ENCODE data around the gene EMC8.
"Not testable (repeated sequence)": the region's sequence is repeated elsewhere in the genome, so short reads cannot be mapped to it uniquely, and the experiment has no call there.

EMC8 gene

DNA sequence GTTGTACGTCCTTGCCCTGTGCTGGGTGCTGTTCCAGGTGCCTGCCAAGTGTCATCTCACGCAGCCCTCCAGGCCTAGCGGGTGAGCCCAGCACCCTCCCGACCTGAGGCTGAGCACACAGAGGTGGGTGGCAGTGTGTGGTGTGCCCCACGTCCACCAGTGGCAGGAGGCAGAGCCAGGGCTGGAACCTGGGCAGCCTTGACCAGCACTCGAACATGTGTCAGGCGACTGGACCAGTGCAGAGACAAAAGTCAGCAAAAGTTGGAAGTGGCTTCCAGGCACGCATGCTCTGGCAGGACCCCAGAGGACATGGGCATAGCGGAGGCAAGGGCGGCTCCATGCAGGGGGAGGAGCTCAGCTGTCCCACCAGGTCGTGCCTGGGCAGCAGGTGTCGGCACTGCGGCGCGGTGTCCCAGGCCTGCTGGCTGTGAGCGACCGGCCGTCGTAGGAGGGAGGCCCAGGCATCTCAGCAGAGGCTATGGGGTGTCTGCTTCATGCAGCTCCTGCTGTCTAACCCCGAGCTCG, 35.9 kb upstream of the EMC8 start:
- DNase-seq (ENCODE audit: low read depth in 2 of 2) = no peak

DNA sequence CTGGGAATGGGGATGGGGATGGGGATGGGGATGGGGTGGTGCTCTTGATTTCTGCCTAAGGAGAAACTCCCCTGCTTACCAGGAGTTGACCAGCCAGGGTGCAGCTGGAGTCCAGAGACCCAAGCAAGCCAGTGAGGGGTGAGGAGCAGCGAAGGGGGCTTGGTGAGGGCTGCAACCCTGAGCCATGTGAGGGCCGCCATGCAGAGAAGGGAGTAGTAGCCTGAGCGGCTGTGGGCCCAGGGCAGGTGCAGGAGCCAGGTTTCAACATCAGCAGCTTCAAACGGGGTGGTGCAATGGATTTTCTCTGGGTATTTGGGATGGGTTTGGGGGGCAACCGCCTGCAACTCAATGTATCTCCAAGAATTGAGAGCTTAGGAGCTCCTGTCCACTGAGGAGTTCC, 35.4 kb upstream of the EMC8 start:
- DNase-seq (ENCODE audit: low read depth in 2 of 2) = no peak

DNA sequence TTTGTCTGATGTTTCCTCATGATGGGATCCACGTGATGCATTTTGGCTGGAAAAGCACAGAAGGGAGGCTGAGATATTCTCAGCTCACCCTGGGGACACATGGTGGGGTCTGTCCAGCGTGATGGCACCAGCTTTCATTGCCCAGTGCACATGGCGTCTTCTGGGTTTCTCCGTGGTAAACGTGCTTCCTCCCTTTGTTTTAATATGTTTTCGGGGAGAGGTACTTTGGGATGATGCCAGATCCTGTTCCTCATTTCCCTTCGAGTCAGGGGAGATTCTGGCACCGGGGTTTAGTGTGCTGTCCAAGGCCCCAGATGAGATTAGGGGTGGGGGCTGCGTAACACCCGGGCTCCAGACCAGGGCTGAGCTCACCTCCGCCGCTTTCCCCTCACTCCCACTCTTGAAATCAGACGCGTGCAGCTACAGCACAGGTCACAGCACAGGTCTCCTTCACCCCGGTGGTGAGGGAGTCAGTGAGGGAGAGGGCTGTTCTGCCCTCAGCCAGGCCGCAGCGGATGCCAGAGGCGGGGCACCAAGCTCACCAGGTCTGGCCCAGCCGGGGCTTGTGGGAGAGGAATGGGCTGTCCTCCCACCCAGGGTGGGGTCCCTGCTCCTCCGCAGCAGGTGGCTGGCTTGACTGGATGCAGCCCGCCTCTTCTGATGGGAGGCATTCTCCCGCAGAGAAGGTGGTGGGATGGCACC, 34.0 kb upstream of the EMC8 start:
- DNase-seq (ENCODE audit: low read depth in 2 of 2) = no peak

DNA sequence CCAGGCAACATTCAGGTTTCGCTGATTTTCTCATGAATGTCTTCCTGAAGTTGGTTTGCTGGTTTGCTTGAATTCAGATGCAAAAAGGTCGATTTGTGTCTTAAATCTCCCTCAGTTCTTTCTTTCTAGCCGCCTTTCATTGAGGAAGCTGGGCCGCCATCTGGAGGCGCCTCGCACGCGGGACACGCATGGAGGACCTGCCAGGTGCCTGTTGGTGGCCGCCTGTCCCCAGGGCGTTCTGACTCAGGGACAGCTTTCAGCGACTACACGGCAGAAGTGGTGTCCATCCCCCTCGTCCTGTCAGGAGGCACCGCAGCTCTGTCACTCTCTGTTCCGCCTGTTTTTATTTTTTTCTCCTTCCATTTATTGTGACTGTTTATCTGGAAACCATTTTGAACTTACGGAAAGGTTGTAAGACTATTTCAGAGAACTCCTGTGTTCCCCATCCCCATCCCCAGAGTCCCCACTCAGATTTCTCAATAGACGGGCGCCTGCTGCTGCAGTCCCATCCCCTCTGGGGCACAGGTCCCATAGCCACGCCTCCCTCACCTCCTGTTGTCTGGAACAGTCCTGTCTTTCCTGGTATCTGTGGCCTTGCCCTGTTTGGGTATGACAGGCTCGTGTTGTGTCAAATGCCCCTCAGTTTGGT, 33.4 kb upstream of the EMC8 start:
- no peak for DNase-seq (ENCODE audit: low read depth in 2 of 2)

DNA sequence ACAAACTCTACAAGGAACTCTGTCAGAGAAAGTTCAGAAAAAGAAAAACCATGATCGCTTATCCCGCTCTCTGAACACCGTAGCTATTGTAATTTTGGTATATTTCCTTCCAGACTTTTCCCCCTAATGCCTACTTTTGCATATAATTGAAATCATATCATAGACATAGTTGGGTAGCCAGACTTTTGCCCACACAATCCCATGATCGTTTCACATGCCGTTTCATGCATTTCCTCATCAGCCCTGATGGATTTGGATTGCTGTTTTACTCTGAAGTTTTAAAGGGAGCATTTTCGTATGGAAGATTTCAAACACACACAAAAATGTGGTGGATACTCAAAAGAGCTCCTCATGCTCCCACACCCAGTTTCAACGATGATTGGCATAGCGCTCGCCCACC, 31.5 kb upstream of the EMC8 start:
- DNase-seq (ENCODE audit: low read depth in 2 of 2) = no peak

DNA sequence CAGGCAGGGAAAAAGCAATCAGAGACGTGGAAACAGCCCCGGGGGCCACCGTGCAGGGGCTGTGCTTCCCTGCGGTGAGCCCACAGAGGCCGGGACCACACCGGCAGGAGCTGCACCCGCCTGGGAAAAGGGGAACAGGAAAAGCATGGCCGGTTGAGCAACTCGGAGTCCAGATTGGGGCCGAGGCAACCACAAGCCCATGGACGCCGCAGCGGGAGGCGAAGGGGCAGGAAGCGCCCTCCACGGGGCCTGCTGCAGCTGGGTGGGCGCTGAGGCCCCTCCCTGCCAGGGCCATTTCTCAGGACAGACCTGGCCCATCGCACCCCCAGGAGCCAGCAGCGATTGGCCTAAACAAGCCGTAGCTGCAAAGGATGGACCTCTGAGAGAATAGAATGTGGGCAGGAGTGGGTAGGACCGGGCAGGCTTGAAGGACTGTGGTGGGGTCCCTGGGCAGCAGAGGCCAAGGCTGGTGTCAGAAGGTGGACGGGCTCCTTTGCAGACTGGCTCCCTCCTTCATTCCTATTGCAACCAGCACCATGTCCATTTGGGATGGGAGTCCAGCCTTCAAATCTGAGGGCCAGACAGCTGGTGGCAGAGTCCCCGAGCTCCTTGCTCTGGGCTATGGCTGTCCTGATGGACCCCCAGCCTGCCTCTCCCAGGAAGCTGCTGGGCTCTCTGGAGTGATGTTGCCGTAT, 30.6 kb upstream of the EMC8 start:
- DNase-seq (ENCODE audit: low read depth in 2 of 2) = no peak

DNA sequence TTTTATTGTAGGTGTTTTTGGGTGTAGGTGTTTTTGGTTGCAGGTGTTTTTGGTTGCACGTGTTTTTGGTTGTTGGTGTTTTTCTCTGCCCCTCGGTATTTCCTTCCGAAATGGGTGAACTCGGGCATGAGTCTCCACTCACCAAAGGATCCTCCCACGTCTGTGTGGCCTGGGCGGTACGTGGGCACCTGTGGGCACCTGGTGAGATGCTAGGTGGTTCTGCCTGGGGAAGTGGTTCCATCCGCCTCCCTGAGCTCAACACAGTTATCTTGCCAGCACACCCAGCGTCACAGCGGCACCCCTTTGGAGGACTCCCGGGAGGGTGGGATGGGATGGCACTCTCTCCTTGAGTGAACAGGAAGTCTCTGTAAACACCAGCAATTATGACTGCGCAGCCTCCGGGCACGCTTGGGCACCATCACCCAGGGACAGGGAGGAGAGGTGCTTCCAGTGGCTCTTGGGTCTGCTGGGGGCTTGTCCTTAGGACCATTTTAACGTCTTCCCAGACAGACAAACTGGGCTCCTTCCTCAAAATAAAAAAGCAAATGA, 29.9 kb upstream of the EMC8 start:
- no peak for DNase-seq (ENCODE audit: low read depth in 2 of 2)

DNA sequence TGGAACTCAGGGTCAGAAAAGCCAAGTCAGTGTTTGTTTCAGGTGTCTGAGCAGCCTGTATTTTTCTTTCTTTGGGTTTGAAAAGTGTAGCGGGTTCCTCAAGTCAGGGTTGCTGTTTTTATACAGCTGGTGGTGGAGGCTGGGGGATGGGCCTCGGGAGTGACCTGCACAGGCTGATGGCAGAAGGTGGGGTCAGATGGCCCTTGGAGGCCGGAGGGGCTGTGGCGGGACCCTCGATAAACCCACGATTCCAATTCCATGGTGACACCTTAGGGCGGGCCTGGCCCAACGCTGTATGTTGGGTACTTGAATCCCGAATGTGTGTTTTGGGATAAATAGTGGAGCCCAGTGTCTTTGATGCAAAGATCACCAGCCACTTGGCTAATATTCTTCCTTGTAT, 28.8 kb upstream of the EMC8 start:
- no peak for DNase-seq (ENCODE audit: low read depth in 2 of 2)

DNA sequence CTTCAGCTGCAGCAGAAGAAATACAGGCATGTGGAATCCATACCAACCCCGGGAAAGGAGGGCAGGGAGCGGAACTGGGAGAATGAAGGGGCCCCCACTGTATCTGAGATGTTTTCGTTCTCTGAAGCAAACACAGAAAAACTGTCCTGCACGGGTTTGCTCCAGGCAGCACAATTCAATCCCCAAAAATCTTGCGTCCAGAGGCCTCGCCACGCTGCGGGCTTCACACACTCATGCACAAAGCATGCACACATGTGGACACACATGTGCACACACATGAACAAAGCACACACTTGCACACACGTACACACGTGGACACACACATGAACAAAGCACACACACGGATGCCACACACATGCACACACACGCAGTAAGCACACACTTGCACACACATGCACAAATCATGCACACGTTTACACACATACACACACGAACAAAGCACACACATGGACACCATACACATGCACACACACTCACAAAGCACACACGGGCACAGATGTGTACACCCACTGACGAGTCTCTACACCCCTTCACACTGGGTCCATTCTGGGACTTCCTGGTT, 27.4 kb upstream of the EMC8 start:
- DNase-seq (ENCODE audit: low read depth in 2 of 2) = no peak

DNA sequence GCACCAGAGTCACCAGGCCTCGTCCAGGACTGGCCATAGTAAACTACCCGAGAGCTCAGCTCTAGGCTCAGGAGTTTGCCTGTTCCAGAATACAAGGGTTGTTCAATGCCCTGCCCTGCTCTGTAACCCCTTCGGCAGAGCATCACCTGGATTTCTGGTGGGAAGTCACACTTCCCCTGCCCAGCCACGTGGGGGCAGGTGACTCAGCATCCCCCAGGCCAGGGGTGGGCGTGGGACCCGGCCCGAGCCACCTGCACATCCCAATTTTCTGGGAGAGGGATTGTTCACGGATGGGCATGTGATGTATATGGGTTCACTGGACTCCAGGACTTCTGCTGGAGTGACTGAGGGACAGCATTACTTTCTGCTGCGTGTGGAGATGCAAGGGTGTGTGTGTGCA, 26.0 kb upstream of the EMC8 start:
- no peak for DNase-seq (ENCODE audit: low read depth in 2 of 2)

DNA sequence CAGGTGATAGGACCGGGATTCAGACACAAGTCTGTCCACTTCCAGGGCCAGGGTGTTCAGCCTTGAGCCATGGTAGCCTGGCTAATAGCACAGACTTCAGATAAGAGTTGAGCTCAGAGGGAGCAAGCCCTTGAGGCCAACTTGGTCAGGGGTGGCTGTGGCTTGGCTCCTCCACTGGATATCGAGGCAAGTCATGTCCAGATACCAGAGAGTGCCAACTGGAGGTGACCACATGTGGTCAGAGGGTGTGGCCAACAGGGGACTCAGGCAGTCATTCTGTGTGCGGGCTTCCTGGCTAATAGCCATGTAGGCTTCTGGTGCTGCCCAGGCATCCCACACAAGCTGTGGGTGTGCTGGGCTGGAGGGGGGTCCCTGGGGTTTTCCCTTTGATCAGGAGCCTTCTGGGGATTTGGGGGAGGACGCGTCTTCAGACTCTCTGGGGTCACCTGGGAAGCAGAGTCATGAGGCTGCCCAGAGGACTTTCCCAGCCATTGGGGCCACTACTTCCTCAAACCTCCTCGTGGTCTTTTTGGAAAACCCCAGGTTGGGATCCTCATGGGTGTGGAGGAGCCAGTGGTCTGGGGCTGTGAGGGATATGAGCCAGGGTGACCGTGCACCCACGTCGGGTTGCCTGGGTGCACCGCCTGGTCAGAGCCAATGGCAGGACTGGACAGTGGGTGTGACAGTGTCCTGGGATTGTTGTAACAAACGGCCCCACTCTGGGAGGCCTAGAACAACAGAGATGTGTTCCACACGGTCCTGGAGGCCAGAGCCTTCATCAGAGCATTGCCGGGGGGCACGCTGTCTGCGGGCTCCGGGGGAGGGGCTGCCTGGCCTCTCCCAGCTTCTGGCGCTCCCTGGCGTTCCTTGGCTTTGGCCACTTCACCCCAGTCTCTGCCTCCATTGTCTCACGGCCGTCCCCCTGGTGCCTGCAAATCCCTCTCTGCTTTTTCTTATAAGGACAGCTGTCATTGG, 25.1 kb upstream of the EMC8 start:
- no peak for DNase-seq (ENCODE audit: low read depth in 2 of 2)

DNA sequence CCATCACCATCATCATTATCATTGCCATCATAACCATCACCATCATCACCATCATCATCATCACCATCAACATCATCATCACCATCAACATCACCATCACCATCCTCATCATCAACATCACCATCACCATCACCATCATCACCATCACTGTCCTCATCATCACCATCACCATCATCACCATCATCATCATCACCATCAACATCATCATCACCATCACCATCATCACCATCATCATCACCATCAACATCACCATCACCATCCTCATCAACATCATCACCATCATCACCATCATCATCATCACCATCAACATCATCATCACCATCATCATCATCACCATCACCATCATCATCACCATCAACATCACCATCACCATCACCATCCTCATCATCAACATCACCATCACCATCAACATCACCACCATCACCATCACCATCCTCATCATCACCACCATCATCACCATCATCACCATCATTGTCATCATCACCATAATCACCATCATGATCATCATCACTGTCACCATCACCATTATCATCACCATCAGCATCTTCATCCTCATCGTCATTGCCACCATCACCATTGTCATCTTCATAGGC, 24.1 kb upstream of the EMC8 start:
- DNase-seq (ENCODE audit: low read depth in 2 of 2) = no peak

DNA sequence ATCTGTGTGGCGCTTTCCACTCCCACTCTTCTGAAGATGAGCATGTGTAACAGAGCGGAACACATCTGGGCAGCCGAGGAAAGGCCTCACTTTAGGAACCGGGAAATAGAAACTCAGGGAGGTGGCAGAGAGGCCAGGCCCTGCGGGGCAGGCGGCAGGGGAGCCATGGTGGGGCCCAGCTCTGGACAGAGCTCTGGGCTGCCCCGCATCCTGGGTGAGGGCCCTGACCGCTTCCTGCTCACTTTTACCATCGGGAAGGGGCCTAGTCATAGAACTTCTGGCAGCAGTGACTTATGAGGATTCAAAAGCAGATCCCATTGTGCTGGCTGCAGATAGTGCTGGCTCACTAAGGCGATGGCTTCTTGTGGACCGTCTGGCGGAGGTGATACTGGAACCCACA, 22.8 kb upstream of the EMC8 start:
- no peak for DNase-seq (ENCODE audit: low read depth in 2 of 2)

DNA sequence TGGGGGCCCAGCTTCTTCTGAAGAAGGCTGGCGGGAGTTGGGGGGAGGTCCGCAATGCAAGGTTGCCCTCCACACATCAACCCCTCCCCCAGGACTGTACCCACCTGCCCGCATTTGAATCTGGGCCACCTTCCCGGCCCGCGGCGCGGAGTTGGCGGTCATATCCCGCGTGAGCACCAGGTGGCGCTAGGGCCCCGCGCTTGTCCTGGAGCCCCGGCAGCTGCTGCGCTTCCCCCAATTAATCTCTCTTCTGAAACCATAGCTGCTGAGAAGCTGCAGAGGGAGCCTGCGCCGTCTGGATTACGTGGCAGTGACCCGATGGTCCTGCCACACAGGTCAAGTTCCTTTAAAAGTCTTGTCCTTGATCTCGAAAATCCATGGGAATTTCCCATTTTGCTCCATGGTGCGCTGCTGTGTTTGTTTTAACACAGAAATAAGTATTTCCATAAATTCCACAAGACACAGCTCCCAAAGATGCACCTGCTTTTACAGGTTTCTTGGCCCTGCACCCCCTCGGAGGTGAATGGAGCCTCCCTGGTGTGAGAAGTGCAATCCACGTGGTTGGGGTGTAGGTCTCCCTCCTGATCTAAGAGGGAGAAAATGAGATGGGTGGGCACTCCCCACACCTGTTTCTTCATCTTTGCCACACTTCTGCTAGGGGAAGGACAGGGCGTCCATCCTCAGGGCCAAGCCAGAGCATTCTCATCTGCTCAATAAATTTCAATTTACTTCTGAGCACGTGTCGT, 22.2 kb upstream of the EMC8 start:
- peak; percentile 65 to 73 for DNase-seq (ENCODE audit: low read depth in 2 of 2)

DNA sequence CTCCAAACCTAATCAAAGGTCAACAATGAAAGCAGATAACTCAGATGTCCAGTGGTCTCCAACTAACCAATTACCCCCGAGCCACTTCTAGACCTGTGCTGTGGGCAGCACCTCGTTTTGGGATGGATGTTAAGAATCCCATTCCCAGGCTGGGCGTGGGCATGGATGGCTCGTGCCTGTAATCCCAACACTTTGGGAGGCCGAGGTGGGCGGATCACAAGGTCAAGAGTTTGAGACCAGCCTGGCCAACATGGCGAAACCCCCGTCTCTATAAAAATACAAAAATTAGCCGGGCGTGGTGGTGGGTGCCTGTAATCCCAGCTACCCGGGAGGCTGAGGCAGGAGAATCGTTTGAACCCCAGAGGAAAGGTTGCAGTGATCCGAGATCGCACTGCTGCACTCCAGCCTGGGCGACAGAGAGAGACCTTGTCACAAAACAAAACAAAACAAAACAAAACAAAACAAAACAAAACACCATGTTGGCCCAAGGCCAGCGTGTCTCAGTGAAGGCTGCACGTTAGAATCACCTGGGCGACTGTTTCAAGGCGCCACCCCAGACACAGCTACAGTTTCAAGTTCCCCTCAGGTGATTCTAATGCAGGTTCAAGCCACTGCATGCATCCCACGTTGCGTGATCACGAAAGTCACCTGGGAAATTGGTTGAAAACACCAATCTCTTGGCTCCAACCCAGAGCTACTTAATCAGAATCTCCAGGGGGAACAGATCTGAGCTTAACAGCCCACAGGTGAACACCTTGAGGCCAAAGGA, 21.4 kb upstream of the EMC8 start:
- no peak for DNase-seq (ENCODE audit: low read depth in 2 of 2)

DNA sequence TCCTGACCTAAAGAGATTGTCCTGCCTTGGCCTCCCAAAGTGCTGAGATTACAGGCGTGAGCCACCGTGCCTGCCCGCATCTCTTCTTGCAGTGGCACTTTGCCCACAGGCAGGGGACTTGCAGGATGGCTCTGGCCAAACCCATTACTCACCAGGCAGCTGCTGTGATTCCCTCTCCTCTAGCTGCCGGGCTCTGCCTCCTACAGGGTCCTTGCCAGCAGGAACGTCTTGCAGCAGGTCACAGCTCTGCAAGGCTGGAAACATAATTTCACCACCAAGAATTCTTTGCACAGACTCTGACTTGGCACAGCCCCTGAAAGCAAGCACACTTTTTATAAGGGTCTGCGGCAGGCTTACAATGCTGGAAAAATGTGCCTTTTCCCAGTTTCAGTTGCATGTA, 20.4 kb upstream of the EMC8 start:
- DNase-seq (ENCODE audit: low read depth in 2 of 2) = no peak

DNA sequence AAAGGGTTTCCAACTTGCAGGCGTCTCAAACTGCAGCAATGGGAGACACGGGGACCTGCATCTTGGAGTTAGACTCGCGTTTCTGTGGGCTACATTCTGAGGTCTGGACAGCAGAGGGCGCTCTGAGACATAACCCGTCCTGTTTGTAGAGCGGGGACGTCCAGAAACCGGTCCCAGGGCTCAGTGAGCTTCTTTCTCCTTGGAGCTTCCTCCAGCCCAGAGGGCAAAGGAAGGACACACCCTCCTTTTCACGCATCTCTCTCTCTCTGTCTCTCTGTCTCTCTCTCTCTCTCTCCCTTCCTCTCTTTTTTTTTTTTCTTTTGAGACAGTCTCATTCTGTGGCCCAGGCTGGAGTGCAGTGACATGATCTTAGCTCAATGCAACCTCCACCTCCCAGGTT, 19.9 kb upstream of the EMC8 start:
- DNase-seq (ENCODE audit: low read depth in 2 of 2) = peak; percentile 73 to 87

DNA sequence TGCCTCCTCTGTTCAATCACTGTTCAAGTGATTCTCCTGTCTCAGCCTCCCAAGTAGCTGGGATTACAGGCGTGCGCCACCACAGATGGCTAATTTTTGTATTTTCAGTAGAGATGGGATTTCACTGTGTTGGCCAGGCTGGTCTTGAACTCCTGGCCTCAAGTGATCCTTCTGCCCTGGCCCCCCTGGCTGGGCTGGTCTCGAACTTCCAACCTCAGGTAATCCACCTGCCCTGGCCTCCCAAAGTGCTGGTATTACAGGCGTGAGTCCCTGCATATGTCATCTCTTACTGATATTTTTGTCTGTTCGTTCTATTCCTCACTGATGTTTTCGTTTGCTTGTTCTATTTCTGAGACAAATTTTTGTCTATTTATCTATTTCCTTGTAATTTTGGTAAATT, 17.9 kb upstream of the EMC8 start:
- DNase-seq (ENCODE audit: low read depth in 2 of 2) = not testable (repeated sequence)

DNA sequence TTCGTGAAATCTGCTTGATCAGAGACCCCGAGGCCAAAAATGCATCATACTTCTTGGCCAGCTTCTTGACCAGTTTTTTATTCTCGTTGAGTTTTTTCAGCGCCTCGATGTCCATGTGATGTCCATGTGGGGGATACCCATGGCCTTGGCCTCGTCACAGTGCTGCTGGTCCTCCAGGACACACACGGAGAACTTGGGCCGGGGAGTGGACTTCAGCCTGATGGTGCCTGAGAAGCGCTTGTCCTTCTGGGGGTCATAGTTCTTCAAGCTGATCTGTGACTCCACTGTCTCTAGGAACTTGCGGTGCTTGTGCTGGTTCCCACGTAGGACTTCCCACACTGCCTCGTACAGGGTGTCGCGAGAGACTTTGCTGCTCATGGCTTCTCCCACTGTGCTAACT, 16.8 kb upstream of the EMC8 start:
- DNase-seq (ENCODE audit: low read depth in 2 of 2) = no peak
